ENCODE measurements around the gene HSH2D. TPM values are rescaled to one million over a fixed set of nuclear protein-coding genes. Genes with fewer than 3 reads are reported as not detected.

Gene HSH2D
- total and polyA plus RNA-seq, 10 of the 15 experiments (the other 5 are each of a cell fraction or from before 2014, with no cell fraction given): 22.0 to 145 (median 89.3) TPM

DNA sequence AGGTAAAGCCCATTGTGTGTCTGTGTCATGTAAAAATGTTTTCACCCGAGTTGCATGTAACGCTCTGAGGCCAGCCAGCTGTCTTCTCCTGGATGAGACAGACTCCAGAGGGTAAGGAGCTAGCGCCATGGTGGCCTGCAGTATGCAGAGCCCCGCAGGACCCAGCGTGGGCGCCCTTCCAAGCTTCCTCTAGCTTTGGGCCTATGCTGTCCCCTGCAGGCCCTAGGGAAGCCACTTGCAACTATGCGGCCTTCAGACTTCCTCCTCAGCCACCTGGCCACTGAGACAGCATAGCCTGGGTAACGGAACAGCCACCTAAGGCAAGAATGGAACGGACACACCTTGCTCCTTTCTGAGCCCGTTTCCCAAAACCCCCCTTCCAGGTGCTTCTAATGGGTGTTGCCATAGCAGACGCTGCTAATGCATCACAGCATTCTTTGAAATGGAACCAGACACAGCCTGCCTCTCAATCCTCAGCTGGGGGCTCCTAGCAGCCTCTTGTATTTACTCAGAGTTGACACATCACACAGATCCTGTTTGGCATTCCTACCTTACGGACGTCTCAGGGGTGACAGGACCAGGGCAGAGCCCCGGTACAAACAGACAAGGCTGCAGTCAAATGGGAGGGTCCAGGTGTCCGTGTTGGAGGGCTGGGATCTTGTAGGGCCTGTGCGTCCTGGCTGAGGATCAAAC lies 47.9 kb downstream of the HSH2D start (continued):
- no peak for TF ChIP-seq SKIL (IDR thresholded peaks at IDR 0.05; ENCODE audit: low read depth, poor library complexity, severe bottlenecking)

DNA sequence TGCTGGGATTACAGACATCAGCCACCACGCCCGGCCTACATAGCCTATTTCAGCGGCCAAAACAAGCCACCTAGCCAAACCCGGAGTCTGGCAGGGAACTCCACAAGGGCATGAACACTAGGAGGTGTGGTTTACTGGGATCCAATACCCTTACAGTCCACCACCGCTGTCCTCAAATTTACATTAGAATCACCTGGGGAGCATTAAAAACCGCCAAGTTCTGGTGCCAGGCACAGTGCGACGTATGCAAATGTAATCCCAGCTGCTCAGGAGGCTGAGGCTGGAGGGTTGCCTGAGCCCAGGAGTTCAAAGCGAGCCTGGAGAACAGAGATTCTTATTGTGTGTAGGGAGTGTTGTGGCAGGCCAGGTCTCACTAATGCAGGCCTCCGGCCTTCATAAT lies 50.0 kb downstream of the HSH2D start:
- RAD21 ChIA-PET (ENCODE audit: unreplicated experiment): no interaction called here
- POLR2A ChIA-PET: no interaction called here
- SMC1A ChIA-PET (ENCODE audit: uncharacterized antibody, unreplicated experiment): interaction anchor here (0.7 kb wide), 1 partner anchor 8 kb away, joined by 3 read pairs; the partner anchor contains the start of gene FAM32A
- no peak overlapping the region for H3K4me2 ChIP-seq (ENCODE audit: control insufficient read depth, insufficient read depth)
- FAIRE-seq (no peak), DNase-seq (ENCODE audit: low read depth, low spot score) (no peak), ATAC-seq (no peak)
- H3K36me3 ChIP-seq (ENCODE audit: control insufficient read depth in 2 of 2, insufficient read depth in 2 of 2, low read length in 1 of 2): peaks cover 13 to 17% of the 10 kb centered on the region in 2 experiments
- no peaks in the 10 kb centered on the region for H4K20me1 ChIP-seq (ENCODE audit: control insufficient read depth, insufficient read depth)
- no peak overlapping the region for H3K9ac ChIP-seq (ENCODE audit: control insufficient read depth, insufficient read depth, low read length)
- no peaks in the 10 kb centered on the region for H3K9me3 ChIP-seq (replicated peaks; ENCODE audit: control insufficient read depth, insufficient read depth, low read length)
- peaks cover 11% of the 10 kb centered on the region for H3K79me2 ChIP-seq (ENCODE audit: control insufficient read depth, insufficient read depth, low read length)
- no peak for TF ChIP-seq KLF5 (IDR thresholded peaks at IDR 0.05; ENCODE audit: partially characterized antibody)
- TF ChIP-seq FOXM1 (IDR thresholded peaks at IDR 0.05; ENCODE audit: low read depth, low read length): no peak
- TF ChIP-seq NFYB (IDR thresholded peaks at IDR 0.05; ENCODE audit: insufficient read depth, low read depth, low read length): no peak
- no peak for TF ChIP-seq TARDBP (IDR thresholded peaks at IDR 0.05; ENCODE audit: borderline replicate concordance)
- TF ChIP-seq, protein P1, sequence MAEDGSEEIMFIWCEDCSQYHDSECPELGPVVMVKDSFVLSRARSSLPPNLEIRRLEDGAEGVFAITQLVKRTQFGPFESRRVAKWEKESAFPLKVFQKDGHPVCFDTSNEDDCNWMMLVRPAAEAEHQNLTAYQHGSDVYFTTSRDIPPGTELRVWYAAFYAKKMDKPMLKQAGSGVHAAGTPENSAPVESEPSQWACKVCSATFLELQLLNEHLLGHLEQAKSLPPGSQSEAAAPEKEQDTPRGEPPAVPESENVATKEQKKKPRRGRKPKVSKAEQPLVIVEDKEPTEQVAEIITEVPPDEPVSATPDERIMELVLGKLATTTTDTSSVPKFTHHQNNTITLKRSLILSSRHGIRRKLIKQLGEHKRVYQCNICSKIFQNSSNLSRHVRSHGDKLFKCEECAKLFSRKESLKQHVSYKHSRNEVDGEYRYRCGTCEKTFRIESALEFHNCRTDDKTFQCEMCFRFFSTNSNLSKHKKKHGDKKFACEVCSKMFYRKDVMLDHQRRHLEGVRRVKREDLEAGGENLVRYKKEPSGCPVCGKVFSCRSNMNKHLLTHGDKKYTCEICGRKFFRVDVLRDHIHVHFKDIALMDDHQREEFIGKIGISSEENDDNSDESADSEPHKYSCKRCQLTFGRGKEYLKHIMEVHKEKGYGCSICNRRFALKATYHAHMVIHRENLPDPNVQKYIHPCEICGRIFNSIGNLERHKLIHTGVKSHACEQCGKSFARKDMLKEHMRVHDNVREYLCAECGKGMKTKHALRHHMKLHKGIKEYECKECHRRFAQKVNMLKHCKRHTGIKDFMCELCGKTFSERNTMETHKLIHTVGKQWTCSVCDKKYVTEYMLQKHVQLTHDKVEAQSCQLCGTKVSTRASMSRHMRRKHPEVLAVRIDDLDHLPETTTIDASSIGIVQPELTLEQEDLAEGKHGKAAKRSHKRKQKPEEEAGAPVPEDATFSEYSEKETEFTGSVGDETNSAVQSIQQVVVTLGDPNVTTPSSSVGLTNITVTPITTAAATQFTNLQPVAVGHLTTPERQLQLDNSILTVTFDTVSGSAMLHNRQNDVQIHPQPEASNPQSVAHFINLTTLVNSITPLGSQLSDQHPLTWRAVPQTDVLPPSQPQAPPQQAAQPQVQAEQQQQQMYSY (CRISPR knock-in tag; IDR thresholded peaks at IDR 0.05): no peak
- TF ChIP-seq CREB1 (IDR thresholded peaks at IDR 0.05; ENCODE audit: low read depth): no peak
- TF ChIP-seq MEF2B (IDR thresholded peaks at IDR 0.05; ENCODE audit: partially characterized antibody, poor library complexity, severe bottlenecking): no peak
- no peak for TF ChIP-seq EZH2 (IDR thresholded peaks at IDR 0.05; ENCODE audit: borderline replicate concordance, control insufficient read depth, low read depth, low read length)
- no peak overlapping the region for H3K27ac ChIP-seq (ENCODE audit: control insufficient read depth, insufficient read depth)
- intact Hi-C loops (cut with micrococcal nuclease; ENCODE audit: unreplicated experiment): no loop called here
- H3K4me1 ChIP-seq (ENCODE audit: control insufficient read depth, insufficient read depth, low read length): no peaks in the 10 kb centered on the region
- no peaks in the 10 kb centered on the region for H3K27me3 ChIP-seq (replicated peaks in 1 of 2; ENCODE audit: control insufficient read depth in 2 of 2, insufficient read depth in 2 of 2, low read length in 1 of 2)
- WGBS (ENCODE audit: insufficient coverage, insufficient replicate concordance, low lambda C conversion rate, missing lambda C conversion rate): 85% methylated on average over 10 of the region's 10 CpGs
- H3K4me3 ChIP-seq: no peak overlapping the region
- CTCF ChIA-PET: interaction anchor here (7.3 kb wide), 1 partner anchor 7 kb away, joined by 44 read pairs; the partner anchor contains the start of gene FAM32A
- in situ Hi-C loops (cut with MboI): no loop called here
- no peak overlapping the region for H2AFZ ChIP-seq (ENCODE audit: control insufficient read depth, low read depth, low read length)
- BruUV-seq (replicated peaks): no TSS peak
